Neutrophil (primary cell): ENCODE measurements around the gene PNLIPRP2.

ENCODE experiments used
- H3K27ac ChIP-seq: fragments of 200-600 bp; sonication (generic); 2 replicates; pipeline ENCODE4 v1.5.1; 2016; ENCODE audit warnings: mild to moderate bottlenecking, moderate library complexity
- H3K27me3 ChIP-seq: fragments of 200-600 bp; sonication (generic); 2 replicates; pipeline ENCODE4 v1.6.0; 2016; ENCODE audit warnings: mild to moderate bottlenecking
- H3K36me3 ChIP-seq: fragments of 200-600 bp; sonication (generic); 2 replicates; pipeline ENCODE4 v1.5.1; 2017
- H3K4me1 ChIP-seq, 2 experiments: fragments of 200-600 bp in 1 of 2; sonication (generic) in 1 of 2; 1 replicate in 1 of 2; 2 replicates in 1 of 2; pipeline versions ENCODE4 v1.5.1 to v1.6.1; 2013 to 2016; ENCODE audit warnings: low read depth in 1 of 2, low read length in 1 of 2, mild to moderate bottlenecking in 1 of 2, moderate library complexity in 1 of 2; ENCODE audit not compliant: control insufficient read depth in 1 of 2, insufficient read depth in 1 of 2
- H3K4me3 ChIP-seq, 2 experiments: fragments of 200-600 bp in 1 of 2; sonication (generic) in 1 of 2; 1 replicate in 1 of 2; 2 replicates in 1 of 2; pipeline ENCODE4 v1.5.1; 2013 to 2016; ENCODE audit warnings: low read depth in 1 of 2, low read length in 1 of 2, mild to moderate bottlenecking in 1 of 2, moderate library complexity in 1 of 2
- H3K9me3 ChIP-seq: fragments of 200-600 bp; sonication (generic); 2 replicates; pipeline ENCODE4 v1.5.1; 2016
- TF ChIP-seq, protein P1 (sequence below): fragments of 200-600 bp; sonication (generic); IDR thresholded peaks from 2 replicates; pipeline ENCODE4 v1.5.1; 2016; ENCODE audit warnings: antibody characterized with exemption

PNLIPRP2 gene

DNA sequence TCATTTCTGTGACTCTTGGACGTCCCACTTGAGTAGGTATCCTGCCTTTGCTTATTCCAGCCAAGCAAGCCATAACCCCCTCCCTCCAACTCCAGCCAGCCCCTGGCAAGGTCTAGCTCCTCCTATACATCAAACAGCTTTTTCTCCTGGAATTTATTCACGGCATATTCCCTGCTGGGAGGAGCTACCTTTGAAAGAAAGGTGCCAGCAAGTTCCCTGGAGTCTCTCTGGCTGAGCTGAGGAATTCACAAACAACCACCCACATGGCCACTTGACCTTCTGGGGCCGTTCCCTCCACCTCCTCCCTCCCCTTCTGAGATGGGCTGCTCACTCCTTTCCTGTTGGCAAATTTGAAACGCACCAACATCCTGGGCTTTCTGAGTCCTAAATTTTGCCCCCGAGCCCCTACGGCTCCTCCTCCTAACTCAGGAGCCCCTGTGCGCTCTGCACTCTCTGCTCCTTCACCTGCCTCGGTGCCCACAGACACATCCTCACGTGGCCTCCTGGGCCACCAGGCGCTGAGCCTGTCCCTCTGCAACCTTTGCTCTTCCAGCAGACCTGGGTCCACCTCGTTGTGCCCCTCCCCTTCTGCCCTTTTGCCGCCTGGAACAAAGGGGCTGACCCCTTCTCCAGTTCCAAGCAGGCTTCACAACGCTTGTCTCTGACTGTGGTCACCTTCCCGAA, 73.6 kb downstream of the PNLIPRP2 start:
- TF ChIP-seq, protein P1, sequence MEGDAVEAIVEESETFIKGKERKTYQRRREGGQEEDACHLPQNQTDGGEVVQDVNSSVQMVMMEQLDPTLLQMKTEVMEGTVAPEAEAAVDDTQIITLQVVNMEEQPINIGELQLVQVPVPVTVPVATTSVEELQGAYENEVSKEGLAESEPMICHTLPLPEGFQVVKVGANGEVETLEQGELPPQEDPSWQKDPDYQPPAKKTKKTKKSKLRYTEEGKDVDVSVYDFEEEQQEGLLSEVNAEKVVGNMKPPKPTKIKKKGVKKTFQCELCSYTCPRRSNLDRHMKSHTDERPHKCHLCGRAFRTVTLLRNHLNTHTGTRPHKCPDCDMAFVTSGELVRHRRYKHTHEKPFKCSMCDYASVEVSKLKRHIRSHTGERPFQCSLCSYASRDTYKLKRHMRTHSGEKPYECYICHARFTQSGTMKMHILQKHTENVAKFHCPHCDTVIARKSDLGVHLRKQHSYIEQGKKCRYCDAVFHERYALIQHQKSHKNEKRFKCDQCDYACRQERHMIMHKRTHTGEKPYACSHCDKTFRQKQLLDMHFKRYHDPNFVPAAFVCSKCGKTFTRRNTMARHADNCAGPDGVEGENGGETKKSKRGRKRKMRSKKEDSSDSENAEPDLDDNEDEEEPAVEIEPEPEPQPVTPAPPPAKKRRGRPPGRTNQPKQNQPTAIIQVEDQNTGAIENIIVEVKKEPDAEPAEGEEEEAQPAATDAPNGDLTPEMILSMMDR = no peak
- Histone ChIP-seq H3K9me3 (no peaks in the 10 kb centered on the region), H3K27me3 (peaks cover 14% of the 10 kb centered on the region), H3K4me3 (no peak overlapping the region), H3K36me3 (no peaks in the 10 kb centered on the region), H3K4me1 (no peaks in the 10 kb centered on the region), H3K27ac (no peak overlapping the region)
